HG02798 (cell line): ENCODE measurements around the gene OVCH1.

Source experiments
- ATAC-seq: cut with Tn5 transposase; IDR thresholded peaks from one replicate; pipeline ENCODE4 v1.9.1; 2021; ENCODE audit warnings: mild to moderate bottlenecking; ENCODE audit not compliant: unreplicated experiment, poor library complexity

Gene OVCH1, protein sequence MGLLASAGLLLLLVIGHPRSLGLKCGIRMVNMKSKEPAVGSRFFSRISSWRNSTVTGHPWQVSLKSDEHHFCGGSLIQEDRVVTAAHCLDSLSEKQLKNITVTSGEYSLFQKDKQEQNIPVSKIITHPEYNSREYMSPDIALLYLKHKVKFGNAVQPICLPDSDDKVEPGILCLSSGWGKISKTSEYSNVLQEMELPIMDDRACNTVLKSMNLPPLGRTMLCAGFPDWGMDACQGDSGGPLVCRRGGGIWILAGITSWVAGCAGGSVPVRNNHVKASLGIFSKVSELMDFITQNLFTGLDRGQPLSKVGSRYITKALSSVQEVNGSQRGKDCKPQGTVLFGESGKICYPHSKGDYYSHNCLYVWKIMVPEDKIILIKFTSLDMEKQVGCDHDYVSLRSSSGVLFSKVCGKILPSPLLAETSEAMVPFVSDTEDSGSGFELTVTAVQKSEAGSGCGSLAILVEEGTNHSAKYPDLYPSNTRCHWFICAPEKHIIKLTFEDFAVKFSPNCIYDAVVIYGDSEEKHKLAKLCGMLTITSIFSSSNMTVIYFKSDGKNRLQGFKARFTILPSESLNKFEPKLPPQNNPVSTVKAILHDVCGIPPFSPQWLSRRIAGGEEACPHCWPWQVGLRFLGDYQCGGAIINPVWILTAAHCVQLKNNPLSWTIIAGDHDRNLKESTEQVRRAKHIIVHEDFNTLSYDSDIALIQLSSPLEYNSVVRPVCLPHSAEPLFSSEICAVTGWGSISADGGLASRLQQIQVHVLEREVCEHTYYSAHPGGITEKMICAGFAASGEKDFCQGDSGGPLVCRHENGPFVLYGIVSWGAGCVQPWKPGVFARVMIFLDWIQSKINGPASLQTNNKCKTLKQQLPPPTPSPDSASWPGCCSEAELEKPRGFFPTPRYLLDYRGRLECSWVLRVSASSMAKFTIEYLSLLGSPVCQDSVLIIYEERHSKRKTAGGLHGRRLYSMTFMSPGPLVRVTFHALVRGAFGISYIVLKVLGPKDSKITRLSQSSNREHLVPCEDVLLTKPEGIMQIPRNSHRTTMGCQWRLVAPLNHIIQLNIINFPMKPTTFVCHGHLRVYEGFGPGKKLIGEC

DNA sequence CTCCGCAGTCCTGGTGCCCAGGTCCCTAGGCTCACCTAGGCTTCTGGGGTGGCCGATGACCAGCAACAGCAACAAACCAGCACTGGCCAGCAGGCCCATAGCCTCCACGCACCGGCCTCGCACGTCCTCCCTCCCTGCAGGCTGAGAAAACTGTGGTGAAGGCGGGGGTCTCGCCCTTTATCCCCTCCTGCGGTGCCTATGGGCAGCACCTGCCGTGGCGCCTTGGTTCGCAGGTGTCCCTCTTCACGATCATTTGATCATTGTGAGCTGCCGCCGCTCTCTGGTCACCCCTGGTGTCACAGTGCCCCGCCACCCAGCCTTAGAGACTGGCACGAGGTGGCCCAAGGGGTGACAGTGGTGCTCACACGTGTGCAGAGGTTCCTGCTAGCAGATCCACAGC lies at the start of gene OVCH1:
Gene OVCH1 (minus strand): TSS at position 99 of the 400 bp plus-strand sequence. CDS start 0 bp downstream, at position 99.
- ATAC-seq, result no peak

DNA sequence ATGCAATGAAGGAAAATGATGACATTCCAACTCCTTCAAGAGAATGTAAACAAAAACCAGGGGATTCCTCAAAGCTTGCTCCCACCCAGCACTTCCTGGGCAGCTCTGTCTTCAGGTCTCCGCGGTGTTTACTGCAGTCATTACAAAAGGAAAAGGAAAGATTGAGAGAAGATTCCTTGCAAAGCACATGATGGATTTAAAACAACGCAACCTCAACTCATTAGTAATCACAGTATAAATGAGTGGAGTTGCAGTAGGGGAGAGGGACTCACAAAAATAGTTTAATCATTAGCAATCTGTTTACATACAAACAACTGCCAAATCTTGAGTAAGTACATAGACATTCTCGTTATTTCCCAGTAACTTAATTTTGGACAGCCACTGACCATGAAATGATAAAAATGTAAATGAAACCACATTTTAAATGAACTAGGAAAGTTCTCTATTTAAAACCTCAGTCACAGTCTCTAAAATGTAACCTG lies 49.7 kb upstream of the OVCH1 start:
- no peak for ATAC-seq

DNA sequence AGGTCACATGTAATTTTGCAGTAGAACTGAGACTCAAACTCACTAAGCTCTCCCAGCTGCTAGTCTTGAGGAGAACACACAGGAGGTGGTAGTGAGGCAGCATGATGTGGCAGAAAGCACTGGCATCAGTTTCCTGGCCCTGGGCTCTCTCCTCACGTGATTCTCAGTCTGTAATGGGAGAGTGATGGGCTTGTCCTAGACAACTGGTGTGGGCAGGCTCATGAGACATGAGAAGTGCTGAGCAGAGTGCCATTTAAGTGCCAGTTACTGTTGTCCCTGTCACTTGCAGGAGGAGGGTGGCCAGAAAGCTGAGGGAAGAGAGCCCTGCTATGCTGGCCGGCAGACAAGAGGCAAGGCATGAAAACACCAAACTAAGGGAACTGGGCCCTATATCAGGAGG lies 48.5 kb upstream of the OVCH1 start:
- no peak for ATAC-seq

DNA sequence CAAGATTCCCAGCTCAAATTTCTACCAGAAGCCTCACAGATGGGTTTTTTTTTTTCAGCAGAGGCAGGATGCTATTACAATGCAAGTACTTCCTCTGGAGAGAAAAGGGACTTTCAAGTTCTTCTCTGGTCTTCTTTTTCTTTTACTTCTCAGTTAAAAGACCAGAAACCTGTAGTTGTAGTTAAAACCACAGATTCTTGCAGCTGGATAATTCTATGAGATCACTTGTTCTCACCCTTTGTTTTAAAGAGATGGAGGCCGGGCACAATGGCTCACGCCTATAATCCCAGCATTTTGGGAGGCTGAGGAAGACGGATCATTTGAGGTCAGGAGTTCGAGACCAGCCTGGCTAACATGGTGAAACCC lies 47.6 kb upstream of the OVCH1 start:
- peak; percentile 88 for ATAC-seq

DNA sequence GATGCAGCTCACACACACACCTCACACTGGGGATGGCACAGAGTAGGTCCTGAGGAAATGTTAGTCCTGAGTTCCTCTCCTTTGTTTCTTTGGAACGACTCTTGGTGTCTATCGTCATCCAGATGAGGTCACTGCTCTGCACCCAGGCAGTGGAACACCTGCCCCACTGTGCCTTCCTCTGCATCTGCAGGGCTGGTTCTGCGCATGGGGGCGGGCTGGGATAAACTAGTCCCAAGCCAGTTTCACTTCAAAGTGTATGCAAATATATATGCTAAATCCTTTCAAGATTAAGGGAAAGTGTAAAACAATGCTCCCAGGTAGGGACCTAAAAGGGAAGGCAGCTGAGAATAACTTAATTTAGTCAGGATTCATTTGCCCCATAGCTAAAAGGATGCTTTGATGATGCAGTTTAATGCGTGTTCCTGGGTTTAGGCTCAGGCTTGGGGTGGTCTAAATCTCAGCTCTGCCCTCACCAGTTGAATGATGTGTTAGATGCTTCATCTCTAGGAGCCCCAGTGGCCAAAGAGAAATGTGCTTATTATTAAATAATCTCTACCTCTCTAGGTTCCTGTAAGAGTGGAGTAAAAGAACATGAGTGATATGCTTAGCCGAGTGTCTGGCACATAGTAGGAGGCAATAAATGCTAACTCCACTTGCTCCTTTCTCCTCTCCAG lies 47.1 kb upstream of the OVCH1 start:
- ATAC-seq, result peak; percentile 25

DNA sequence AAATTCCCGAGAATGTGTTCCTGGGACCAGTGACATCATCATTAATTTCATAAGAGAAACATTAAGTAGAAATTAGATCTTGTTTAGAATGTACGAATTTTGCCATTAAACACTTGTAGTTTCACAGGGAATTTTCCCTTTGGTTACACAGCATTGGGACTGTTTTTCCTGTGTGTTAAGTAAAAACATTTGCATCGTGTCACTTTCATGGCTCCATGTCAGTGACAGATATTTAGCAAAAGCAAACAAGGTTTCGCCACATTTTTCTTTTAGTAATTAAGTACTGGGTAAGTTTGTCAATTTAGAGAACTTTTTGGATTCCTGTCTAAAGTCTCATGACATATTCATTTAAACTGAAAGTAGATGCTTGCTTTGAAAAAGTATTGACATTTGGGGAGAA lies 45.5 kb upstream of the OVCH1 start:
- no peak for ATAC-seq

DNA sequence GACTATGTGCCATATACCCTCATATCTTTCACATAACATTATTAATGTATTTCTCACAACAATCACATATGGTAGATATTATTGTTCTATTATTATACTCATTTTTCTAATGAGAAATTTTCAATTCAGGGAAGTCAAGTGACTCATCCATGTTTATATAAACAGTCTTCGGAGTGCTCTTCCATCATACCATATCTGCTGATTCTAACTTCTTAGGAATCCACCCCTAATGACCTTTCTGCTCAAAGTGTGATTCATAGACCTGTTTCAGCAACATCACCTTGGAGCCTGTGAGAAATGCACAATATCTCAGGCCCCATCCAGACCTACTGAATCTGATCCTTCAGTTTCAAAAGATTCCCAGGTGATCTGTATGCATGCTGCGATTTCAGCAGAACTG lies 39.8 kb upstream of the OVCH1 start:
- no peak for ATAC-seq

DNA sequence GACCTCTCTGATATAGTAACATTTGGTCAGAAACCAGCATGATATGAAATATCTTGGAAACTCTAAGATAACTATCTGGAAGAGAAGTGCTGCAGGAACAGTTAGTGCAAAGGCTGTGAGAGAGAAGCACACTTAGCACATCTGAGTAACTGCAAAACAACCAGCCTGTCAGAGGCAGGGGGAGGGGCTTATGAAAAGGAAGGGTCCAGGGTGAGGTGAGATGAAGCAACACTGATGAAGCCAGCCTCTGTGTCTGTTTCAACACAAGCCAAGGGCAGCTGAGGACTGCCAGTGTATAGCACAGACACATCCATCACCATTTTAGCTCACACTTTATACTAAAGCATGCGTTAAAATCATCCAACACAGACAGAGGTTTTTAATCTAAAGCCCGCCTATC lies 37.4 kb upstream of the OVCH1 start:
- ATAC-seq, result no peak

DNA sequence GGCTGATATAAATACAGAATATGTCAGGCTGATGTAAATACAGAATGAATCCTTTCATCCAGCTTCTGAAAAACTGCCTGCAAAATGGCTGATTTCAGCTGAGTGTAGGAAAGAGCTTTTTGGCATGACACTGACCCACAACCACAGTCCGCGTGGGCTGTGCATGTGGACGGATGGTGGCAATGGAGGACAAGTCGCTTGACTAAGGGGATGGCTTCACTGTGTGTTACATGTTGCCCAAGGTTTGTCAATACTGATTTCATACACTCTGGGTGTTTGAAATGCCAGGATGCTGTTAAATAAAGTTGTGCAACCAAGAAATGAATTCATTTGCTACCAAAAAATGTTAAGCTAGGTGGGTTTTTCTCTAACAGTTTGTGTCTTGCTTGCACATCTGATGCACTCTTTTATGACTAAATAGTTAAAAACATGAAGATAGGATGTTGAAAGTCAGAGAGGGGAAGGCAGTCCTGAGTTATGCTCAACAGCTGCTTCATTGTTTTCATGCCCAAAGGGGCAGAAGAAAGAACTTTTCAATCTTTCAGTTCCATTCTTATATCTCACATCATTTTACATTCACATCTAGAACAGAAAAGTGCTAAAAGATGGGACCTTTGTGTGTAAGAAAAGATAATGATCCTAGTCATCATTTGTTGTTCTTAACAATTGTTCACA lies 36.5 kb upstream of the OVCH1 start:
- peak; percentile 56 for ATAC-seq

DNA sequence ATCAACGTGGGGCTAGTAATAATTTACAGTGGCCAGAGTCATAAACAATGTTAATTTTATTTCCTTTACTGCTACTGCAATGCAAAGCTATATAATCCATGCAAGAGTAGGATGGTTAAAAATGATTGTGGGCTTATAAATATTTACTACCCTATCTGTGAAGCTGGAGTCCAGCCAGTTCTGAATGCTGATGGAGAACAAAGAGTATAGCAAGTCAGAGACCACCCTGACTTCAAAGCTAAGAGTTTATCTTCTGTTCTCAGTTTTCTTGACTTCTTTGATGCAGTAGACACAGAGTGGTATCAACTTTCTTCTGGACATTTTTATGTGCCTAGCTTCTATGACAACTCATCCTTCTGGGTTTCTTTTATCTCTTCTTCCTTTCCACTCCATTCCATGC lies 34.0 kb upstream of the OVCH1 start:
- ATAC-seq, result no peak

DNA sequence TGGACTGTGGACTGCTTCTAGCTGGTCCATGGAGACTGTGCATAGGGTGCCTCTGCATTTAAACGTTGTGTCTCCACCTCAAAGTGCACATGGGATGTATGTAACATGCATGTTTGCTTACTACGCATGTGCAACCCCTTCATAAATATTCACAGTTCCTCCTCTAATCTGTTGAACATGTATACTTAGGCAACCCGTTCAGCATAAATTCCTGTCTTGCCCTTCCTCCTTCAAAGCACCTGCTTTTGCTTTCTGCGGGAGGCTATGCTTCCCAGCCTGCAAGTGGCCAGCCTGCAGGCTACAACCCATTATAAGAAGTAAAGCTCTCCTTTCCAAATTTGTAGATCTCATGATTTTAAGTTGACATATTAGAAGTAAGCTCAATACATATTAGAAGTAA lies 33.0 kb upstream of the OVCH1 start:
- no peak for ATAC-seq

DNA sequence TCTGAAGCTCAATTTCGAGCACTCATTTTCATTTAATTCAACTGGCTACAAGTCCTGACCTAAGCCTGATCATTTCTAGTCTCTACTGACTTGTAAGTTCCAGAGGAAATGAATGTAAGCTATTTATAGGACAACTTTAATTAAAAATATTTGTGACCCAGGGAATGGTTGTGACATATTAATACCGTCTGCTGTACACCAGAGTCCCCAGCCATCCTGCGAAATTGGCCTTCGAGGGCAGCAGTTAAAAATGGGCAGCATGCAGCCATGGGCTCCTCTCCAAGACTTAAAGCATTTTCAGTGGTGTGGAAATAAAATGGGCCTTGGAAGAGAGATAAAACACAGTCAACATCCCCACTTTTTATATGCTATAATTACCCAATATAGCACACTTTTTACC lies 30.7 kb upstream of the OVCH1 start:
- ATAC-seq, result no peak

DNA sequence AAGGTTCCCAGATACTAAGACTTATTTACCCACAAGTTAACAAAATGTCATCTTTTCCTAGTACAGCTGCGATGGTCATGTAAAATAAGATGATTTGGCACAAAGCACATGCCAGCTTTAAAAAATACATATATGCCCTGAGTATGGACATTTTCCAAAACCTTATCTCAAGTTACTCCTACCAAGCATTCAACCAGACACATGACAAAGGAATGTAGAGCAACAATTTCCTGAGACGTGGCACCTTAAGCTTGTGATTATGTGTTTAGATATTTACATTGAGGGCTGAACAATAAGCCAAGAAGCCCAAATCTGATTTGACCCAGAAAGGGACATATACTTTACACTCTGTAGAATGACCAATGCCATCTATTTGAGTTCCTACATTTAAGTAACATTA lies 24.5 kb upstream of the OVCH1 start:
- ATAC-seq, result no peak

DNA sequence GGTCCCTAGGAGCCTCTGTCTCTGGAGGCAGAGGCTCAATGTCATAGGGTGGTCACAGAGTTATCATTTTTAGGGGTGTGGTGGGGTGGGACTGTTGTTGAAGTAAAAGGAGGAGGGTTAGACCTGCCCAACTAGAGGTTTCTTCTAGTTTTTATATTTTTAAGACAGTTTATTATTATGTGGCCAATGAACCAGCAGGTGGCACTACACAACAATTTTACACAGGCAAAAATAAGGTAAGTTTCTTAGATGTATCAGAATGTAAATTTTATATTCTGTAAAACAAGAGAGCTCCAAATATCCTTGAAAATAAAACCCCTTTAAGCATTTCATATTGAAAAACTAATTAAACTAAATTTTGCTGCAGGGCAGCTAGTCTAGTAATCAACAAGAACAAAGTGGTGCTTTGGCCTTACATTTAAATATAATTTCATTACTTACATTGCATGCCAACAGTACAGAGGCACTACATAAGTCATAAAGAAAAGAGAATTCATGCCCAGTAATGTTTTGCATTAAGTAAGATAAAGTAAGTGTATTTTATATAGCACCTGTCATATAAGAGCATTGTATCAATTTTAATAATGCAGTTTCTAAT lies 22.2 kb upstream of the OVCH1 start:
- no peak for ATAC-seq

DNA sequence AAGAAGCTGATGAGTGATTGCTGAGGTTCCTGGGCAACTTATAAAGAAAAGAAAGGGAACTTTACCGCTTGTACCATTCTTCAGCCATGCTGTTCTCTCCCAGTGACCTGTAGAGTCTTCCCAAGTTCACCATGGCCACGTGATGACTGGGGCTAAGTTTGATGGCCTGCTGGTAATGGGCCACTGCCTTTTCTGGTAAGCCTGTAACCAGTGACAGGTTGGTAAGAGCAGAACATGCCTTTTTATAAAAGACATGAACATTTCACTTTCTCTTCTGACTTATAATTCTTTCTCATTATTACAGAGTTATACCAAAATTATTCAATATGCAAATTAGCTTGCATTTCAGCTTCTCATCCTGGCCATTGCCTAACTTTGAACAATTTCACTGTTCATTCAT lies 20.9 kb upstream of the OVCH1 start:
- ATAC-seq, result peak; percentile 29

DNA sequence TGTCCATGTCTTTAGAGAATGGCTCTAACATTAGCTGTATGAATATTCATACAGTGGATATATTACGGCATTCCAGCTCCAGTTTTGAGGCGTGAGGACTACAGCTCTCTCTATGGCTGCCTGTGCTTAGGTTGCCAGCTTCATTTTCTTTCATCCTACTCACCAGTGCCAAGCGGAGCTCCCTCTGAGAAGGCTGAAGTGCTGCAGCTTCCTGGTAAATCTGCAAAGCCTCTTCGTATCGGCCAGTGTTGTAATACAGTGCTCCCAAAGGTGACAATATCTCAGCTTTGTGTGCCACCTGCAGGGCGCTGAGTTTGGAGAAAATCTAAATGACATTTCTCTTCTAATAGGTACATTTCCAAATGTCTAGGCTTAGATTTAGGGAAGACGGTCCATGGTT lies 19.8 kb upstream of the OVCH1 start:
- no peak for ATAC-seq

DNA sequence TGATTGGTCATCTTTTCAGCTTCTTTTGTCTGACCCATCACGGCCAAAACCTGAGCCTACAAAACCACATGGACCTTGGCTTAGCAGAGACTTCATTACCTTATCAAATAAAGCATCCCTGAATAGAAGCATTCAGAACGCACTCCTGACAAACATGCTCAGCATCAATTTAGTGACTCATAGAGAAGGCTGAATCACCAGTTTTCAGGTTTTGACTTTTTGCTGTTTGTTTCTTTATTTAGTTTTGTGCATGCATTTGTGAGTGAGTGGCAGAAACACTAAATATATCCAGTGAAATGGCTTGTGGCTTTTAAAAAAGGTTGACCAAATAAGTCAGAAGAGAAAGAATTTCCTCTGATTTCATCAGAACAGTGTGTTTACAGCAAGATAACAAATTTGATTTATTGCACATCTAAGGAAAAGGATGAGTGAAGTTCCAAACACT lies 19.0 kb upstream of the OVCH1 start:
- ATAC-seq, result no peak

DNA sequence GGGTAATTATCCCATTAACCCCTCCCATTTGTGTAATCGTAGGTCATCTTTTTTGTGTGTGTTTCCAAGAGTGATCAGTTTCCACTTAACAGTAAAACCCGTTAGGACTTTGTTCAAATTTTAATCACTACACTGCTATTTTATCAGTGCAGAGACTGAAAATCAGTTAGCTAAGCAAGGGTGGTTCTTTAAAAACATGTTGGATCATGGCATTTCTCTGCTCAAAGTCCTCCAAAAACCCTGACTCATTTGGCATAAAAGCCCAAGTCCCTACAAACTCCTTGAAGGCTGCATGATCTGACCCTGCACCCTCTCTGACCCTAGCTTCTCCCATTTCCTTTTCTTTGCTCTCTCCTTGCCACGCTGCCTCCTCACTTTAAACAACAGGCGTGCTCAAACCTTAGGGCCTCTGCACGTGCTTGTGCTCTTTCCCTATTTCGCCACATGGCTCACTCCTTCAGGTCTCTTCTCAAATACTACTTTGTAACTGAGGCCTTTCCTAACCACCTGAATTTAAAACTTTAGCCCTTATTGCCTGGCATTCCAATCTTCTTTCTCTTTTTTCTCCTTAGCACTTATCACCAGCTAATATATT lies 13.2 kb upstream of the OVCH1 start:
- no peak for ATAC-seq

DNA sequence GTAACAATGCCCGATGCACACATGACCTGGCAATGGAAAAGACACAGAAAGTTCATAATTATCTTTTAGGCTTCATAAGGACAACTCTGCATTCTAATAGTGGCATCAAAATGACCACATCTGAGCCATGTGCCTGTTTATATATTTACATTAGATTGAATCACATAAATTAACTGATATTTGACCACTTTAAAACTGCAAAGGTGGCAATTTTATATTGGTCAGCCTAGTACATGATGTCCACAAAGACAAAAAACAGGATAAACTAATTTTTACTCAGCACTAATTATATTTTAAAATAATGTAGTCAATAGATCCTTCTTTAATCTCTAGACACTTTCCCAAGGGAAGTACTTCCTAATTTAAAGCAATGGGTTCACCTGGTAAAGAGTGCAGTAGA lies 12.0 kb upstream of the OVCH1 start:
- no peak for ATAC-seq
